Heart right ventricle (tissue), 16 donors: ENCODE data around the gene TGIF2. TPM values are rescaled to one million over a fixed set of nuclear protein-coding genes. Genes with fewer than 3 reads are reported as not detected.
A peak's percentile ranks its signal among the peaks of the same experiment; 100 is the strongest.

Experiments
- ATAC-seq, 8 donors: fragments of 200-7000 bp; cut with Tn5 transposase; one replicate each; pipeline ENCODE4 v1.9.1; 2020; ENCODE audit warnings: mild to moderate bottlenecking in 8 of 8, moderate library complexity in 8 of 8, moderate number of reproducible peaks in 1 of 8
- DNase-seq, 2 donors: peaks; one replicate each; pipeline ENCODE4 v3.0.0-alpha.2; 2020
- H3K27ac ChIP-seq, 10 donors: fragments of 200-600 bp; sonication (generic) in 2 of 10; one replicate each; pipeline versions ENCODE4 v1.5.0 to v1.8.0; 2020 to 2022; ENCODE audit warnings: mild to moderate bottlenecking in 3 of 10
- H3K27me3 ChIP-seq, 7 donors: fragments of 200-600 bp; one replicate each; pipeline ENCODE4 v1.8.0; 2021 to 2022; ENCODE audit warnings: mild to moderate bottlenecking in 2 of 7
- H3K36me3 ChIP-seq, 9 donors: fragments of 200-600 bp; sonication (generic) in 1 of 9; one replicate each; pipeline versions ENCODE4 v1.5.0 to v1.8.0; 2020 to 2022; ENCODE audit warnings: mild to moderate bottlenecking in 2 of 9
- H3K4me1 ChIP-seq, 9 donors: fragments of 200-600 bp; sonication (generic) in 1 of 9; one replicate each; pipeline versions ENCODE4 v1.5.0 to v1.8.0; 2020 to 2022; ENCODE audit warnings: mild to moderate bottlenecking in 4 of 9
- H3K4me3 ChIP-seq, 10 donors: fragments of 200-600 bp; sonication (generic) in 2 of 10; one replicate each; pipeline versions ENCODE4 v1.5.0 to v1.8.0; 2020 to 2022; ENCODE audit warnings: mild to moderate bottlenecking in 7 of 10, moderate library complexity in 2 of 10
- H3K9me3 ChIP-seq, 11 donors: fragments of 200-600 bp in 10 of 11; sonication (generic) in 2 of 11; one replicate each; pipeline versions ENCODE4 v1.5.0 to v1.8.0; 2013 to 2022; ENCODE audit warnings: mild to moderate bottlenecking in 2 of 11, control low read depth in 1 of 11, moderate library complexity in 1 of 11
- CTCF ChIP-seq, 9 donors: fragments of 200-600 bp; sonication (generic) in 2 of 9; IDR thresholded peaks; one replicate each; pipeline versions ENCODE4 v1.5.0 to v1.8.0; 2021 to 2022; ENCODE audit warnings: antibody characterized with exemption in 9 of 9, mild to moderate bottlenecking in 5 of 9, moderate library complexity in 1 of 9
- WGBS, 2 donors: extraction: QIAGEN DNeasy Blood & Tissue Kit; methylation state at CpG; one replicate each; pipeline ENCODE4 v1.1.7; 2013; ENCODE audit warnings: inconsistent platforms in 1 of 2; 5-methylcytosine and 5-hydroxymethylcytosine counted together
- intact Hi-C, 10 donors: fragments of 100-400 bp; cut with DNase I; formaldehyde crosslinking; loops; one replicate each; pipeline versions ENCODE4 v1.11.1 to v1.14.2; 2022
- long read RNA-seq, 3 donors: library from polyadenylated mRNA; unstranded; transcript quantifications; one replicate each; pipeline ENCODE4 v2.0.0, GENCODE V29; 2020 to 2021
- polyA plus RNA-seq, 2 donors: library from polyadenylated mRNA; stranded (reverse); fragments of 200-250 nt; gene quantifications; one replicate each; pipeline ENCODE4 v1.2.3, GENCODE V29; 2013
- total RNA-seq, 10 donors: library from RNA; stranded (reverse); fragmentation: NEBNext Ultra II Directional in 3 of 10; extraction: Animal tissue kit (Norgen Biotek cat#: 25700) in 3 of 10; gene quantifications; one replicate each; pipeline versions ENCODE4 v1.2.1 to v1.2.4, GENCODE V29; 2021 to 2023
- donor health status: Arrhythmogenic right ventricular cardiomyopathy.
- donor health status: ischemic (EF 13 %, LVEDD 7.1; RV severe dilation, severe dysfunction).
- donor health status: healthy with polysubstance abuse.
- donor health status: DM: no; HTN: yes; CAD: no.
- donor health status: DM: no; HTN: no; CAD: no.
- donor health status: ischemic (EF 25% LVEDD 6.9; RV normal size, moderate dysfunction).
- donor health status: ischemic (EF 25% LVEDD 5.7; RV mildly dilated, moderate dysfunction).
- donor health status: healthy.
- donor health status: DM: yes; HTN: yes; CAD: no.
- donor health status: Ischemic cardiomyopathy.
- donor health status: ischemic (EF 35%, LVEDD 5.7; RV mildly dilated, moderate dysfunction).
- donor health status: nonischemic (EF 11% LVEDD 7.7; RV severe dilation, severe dysfunction).
- donor health status: DM: yes; HTN: yes; CAD: no.
- donor health status: PGD.
- donor health status: ischemic (EF 29% LVEDD 5.4; RV normal size, mild dysfunction).
- donor health status: nonischemic (EF 23%, LVEDD 6.1; RV moderate dilation, normal function).

The TGIF2 gene
- 10 to 100 TPM in 1 of 10 donors, 1 to 10 TPM in 9; 5.2 to 13.8 (median 7.2) TPM for total RNA-seq
- 1 to 10 TPM; 2.9 to 4.5 TPM for polyA plus RNA-seq
- long read RNA-seq, donor 1, partial matches to known transcripts, result 3 of 9 reads
- long read RNA-seq, donor 1, other reads (novel, unspliced or antisense), result 3 of 9 reads
- long read RNA-seq, donor 2, partial matches to known transcripts, result 0 of 1 reads
- long read RNA-seq, donor 2, other reads (novel, unspliced or antisense), result 1 of 1 reads
- long read RNA-seq, donor 3, partial matches to known transcripts, result 2 of 15 reads
- long read RNA-seq, donor 3, other reads (novel, unspliced or antisense), result 12 of 15 reads

DNA sequence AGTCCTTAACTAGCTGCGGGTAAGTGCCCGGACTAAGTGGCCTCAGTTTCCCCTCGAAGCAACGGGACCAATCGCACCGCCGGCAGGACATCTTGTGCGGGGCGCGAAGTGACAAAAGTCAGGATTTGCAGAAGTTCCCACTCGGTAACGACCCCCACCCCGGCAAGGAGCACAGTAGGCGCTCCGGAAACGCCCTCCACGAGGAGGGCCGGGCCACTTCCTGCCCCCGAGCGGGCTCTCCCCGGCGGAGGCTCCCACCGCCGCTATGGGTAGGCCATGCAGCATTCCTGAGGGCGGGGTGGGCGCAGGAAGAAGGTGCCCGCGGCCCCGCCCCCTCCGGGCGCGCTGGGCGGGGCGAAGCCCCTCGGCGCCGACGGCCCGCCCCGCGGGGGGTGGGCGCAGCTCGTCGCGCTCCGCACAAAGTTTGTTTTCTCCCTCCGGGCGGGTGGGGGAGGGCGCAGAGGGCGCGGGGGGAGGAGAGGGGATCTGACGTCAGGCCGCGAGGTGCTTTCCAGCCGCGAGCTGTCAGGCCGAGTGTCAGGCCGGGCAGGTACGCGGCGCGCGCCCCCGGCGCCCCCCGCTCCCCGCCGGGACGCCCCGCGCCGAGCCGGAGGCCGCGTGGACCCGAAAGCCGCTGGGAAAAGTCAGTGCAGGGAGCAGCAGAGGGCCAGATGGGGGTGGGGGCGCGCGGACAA lies at the start of gene TGIF2:
TGIF2 (plus strand) TSS at position 495 of the 695 bp plus-strand sequence. CDS start 5,178 bp downstream, outside the sequence.
- Histone ChIP-seq H3K36me3 (no peaks in the 10 kb centered on the region), H3K9me3 (no peaks in the 10 kb centered on the region), H3K27ac (peak within 1 kb of the TSS; percentile 11 to 91 (median 88)), H3K27me3 (no peaks in the 10 kb centered on the region), H3K4me1 (peaks cover 8 to 40% (median 24%) of the 10 kb centered on the region in 9 donors), H3K4me3 (peak within 1 kb of the TSS; percentile 66 to 89 (median 84))
- intact Hi-C loops, result loop anchor here in 2 of 10 donors (5.0 to 10.0 kb wide), 2 partner anchors 34 to 182 kb away; partner anchors contain the start of gene RAB5IF (in 1 of the 2)
- peak; percentile 86 to 90 (median 88) for ATAC-seq
- peak; percentile 84 to 85 for DNase-seq
- WGBS, 2 donors, result 2% methylated on average over 72 to 78 of the region's 80 CpGs
- no peak for TF ChIP-seq CTCF (IDR thresholded peaks at IDR 0.05)

DNA sequence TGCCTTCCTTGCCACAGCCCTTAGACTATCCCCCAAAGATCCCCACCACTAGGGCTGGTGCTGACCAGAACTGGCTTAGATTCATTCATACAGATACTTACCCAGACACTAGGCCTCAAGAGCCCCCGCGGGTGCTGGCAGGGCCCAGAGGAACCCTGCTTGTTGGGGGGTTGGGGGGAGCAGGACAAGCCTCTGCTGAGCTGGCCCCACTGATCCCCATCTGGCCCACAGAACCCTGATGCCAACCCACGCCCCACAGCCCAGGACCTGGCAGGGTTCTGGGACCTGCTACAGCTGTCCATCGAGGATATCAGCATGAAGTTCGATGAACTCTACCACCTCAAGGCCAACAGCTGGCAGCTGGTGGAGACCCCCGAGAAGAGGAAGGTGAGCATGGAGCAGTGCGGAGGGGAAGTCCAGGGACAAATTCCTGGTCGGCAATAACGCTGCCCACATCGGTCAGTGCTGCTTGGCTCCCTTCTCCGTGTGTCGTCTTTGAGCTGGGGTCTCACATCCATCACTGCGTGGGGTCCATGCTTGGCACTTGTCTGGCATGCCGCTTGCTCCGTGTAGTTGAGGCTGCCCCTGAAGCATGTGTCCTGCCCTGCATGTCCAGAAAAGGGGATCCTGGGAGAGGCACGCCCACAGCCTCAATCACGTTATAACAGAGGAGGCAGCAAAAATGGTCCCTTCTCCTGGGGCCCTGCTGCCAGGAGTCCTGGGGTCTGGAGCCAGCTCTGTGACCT lies 47.6 kb upstream of the TGIF2 start:
- ATAC-seq, result peak in 1 of 8 donors; percentile 12
- WGBS, 2 donors, result 92 to 94% methylated on average over 17 of the region's 17 CpGs
- intact Hi-C loops, result no loop called here
- Histone ChIP-seq H3K4me3 (no peak overlapping the region), H3K27ac (no peak overlapping the region), H3K36me3 (peaks cover 0 to 83% (median 48%) of the 10 kb centered on the region in 9 donors), H3K27me3 (no peaks in the 10 kb centered on the region), H3K9me3 (no peaks in the 10 kb centered on the region), H3K4me1 (peaks cover 0 to 28% (median 12%) of the 10 kb centered on the region in 9 donors)
- no peak for TF ChIP-seq CTCF (IDR thresholded peaks at IDR 0.05)
- no peak for DNase-seq

DNA sequence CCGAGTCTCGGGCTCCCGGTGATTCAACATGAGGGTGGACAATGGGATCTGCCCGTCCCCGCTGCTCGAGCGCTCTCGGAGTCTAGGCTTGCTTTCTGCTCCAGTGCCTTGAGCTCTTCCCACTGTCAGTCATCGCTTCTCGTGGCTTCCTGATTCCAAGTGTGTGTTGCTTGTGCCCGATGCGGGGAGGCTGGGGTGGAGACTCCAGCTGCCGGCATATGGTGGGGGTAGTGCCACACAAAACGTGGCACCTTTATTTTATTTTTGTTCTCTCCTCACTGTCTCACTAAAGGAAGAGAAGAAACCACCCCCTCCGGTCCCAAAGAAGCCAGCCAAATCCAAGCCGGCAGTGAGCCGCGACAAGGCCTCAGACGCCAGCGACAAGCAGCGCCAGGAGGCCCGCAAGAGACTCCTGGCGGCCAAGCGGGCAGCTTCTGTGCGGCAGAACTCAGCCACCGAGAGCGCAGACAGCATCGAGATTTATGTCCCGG lies 46.8 kb upstream of the TGIF2 start:
- ATAC-seq, result no peak
- H3K36me3 ChIP-seq, result peaks cover 0 to 75% (median 44%) of the 10 kb centered on the region in 9 donors
- 93 to 96% methylated on average over 29 of the region's 29 CpGs for WGBS, 2 donors

More for the DNA sequence above, 46.8 kb upstream of the TGIF2 start:
- Histone ChIP-seq H3K27ac (no peak overlapping the region), H3K27me3 (no peaks in the 10 kb centered on the region), H3K9me3 (no peaks in the 10 kb centered on the region), H3K4me3 (no peak overlapping the region), H3K4me1 (peaks cover 0 to 25% (median 12%) of the 10 kb centered on the region in 9 donors)
- DNase-seq, result no peak
- intact Hi-C loops, result no loop called here
- TF ChIP-seq CTCF (IDR thresholded peaks at IDR 0.05), result no peak
